Heart left ventricle (tissue), 16 donors: Measurements from ENCODE around the gene VDR. TPM values are rescaled to one million over a fixed set of nuclear protein-coding genes. Genes with fewer than 3 reads are reported as not detected.
A peak's percentile ranks its signal among the peaks of the same experiment; 100 is the strongest.
"Not testable (repeated sequence)": the region's sequence is repeated elsewhere in the genome, so short reads cannot be mapped to it uniquely, and the experiment has no call there.

Experiments used
- ATAC-seq, 4 donors: fragments of 200-7000 bp; cut with Tn5 transposase; one replicate each; pipeline ENCODE4 v1.9.1; 2020 to 2022; ENCODE audit warnings: moderate library complexity in 4 of 4, mild to moderate bottlenecking in 3 of 4, moderate number of reproducible peaks in 1 of 4
- DNase-seq, 5 donors: peaks; one replicate each; pipeline ENCODE4 v3.0.0-alpha.2; 2020
- H3K27ac ChIP-seq, 12 donors: fragments of 200-600 bp; sonication (generic) in 4 of 12; one replicate each; pipeline versions ENCODE4 v1.5.0 to v1.8.0; 2016 to 2022; ENCODE audit warnings: mild to moderate bottlenecking in 2 of 12
- H3K27me3 ChIP-seq, 9 donors: fragments of 200-600 bp; sonication (generic) in 2 of 9; one replicate each; pipeline versions ENCODE4 v1.5.1 to v1.8.0; 2016 to 2022; ENCODE audit warnings: mild to moderate bottlenecking in 3 of 9
- H3K36me3 ChIP-seq, 9 donors: fragments of 200-600 bp; sonication (generic) in 2 of 9; one replicate each; pipeline versions ENCODE4 v1.5.0 to v1.8.0; 2018 to 2022; ENCODE audit warnings: mild to moderate bottlenecking in 2 of 9
- H3K4me1 ChIP-seq, 12 donors: fragments of 200-600 bp; sonication (generic) in 4 of 12; one replicate each; pipeline versions ENCODE4 v1.5.0 to v1.8.0; 2016 to 2022; ENCODE audit warnings: mild to moderate bottlenecking in 3 of 12
- H3K4me3 ChIP-seq, 12 donors: fragments of 200-600 bp; sonication (generic) in 4 of 12; one replicate each; pipeline versions ENCODE4 v1.5.0 to v1.8.0; 2017 to 2022; ENCODE audit warnings: mild to moderate bottlenecking in 9 of 12, moderate library complexity in 4 of 12
- H3K9me3 ChIP-seq, 12 donors: fragments of 200-600 bp; sonication (generic) in 4 of 12; one replicate each; pipeline versions ENCODE4 v1.5.0 to v1.8.0; 2016 to 2022; ENCODE audit warnings: mild to moderate bottlenecking in 1 of 12
- POLR2A ChIP-seq, 2 donors: fragments of 450-650 bp; IDR thresholded peaks; one replicate each; pipeline ENCODE4 v1.6.1; 2017; ENCODE audit warnings: antibody characterized with exemption in 2 of 2, mild to moderate bottlenecking in 2 of 2, moderate library complexity in 2 of 2
- WGBS, 4 donors: extraction: QIAGEN DNeasy Blood & Tissue Kit in 2 of 4; methylation state at CpG; one replicate each; pipeline versions ENCODE4 v1.1.5 to v1.1.7; 2013 to 2018; 5-methylcytosine and 5-hydroxymethylcytosine counted together
- intact Hi-C, 10 donors: fragments of 100-400 bp; cut with DNase I; formaldehyde crosslinking; loops; one replicate each; pipeline versions ENCODE4 v1.11.1 to v1.14.2; 2022
- polyA plus RNA-seq, 2 donors: library from polyadenylated mRNA; stranded (reverse); fragments of 200-250 nt; gene quantifications; one replicate each; pipeline ENCODE4 v1.2.3, GENCODE V29; 2013
- total RNA-seq, 9 donors: library from RNA; depleted of rRNA in 2 of 9; stranded (reverse); fragments of >200 nt in 2 of 9; fragmentation: NEBNext Ultra II Directional in 3 of 9; extraction: Animal tissue kit (Norgen Biotek cat#: 25700) in 3 of 9; gene quantifications; one replicate each; pipeline versions ENCODE4 v1.1.0 to v1.2.4, GENCODE V29; 2016 to 2023
- TF ChIP-seq, protein P1 (sequence below), 12 donors: fragments of 200-600 bp; sonication (generic) in 4 of 12; IDR thresholded peaks; one replicate each; pipeline versions ENCODE4 v1.5.0 to v1.8.0; 2018 to 2022; ENCODE audit warnings: antibody characterized with exemption in 12 of 12, mild to moderate bottlenecking in 5 of 12
- donor health status: ischemic (EF 13 %, LVEDD 7.1; RV severe dilation, severe dysfunction).
- donor health status: healthy with polysubstance abuse.
- donor health status: DM: no; HTN: yes; CAD: no.
- donor health status: DM: no; HTN: no; CAD: no.
- donor health status: ischemic (EF 25% LVEDD 6.9; RV normal size, moderate dysfunction).
- donor health status: ischemic (EF 25% LVEDD 5.7; RV mildly dilated, moderate dysfunction).
- donor health status: healthy.
- donor health status: DM: yes; HTN: yes; CAD: no.
- donor health status: ischemic (EF 35%, LVEDD 5.7; RV mildly dilated, moderate dysfunction).
- donor health status: nonischemic (EF 11% LVEDD 7.7; RV severe dilation, severe dysfunction).
- donor health status: DM: yes; HTN: yes; CAD: no.
- donor health status: PGD.
- donor health status: ischemic (EF 29% LVEDD 5.4; RV normal size, mild dysfunction).
- donor health status: nonischemic (EF 23%, LVEDD 6.1; RV moderate dilation, normal function).

Gene VDR
- total and polyA plus RNA-seq, 11 donors = 0.15 to 4.3 (median 0.63) TPM

DNA sequence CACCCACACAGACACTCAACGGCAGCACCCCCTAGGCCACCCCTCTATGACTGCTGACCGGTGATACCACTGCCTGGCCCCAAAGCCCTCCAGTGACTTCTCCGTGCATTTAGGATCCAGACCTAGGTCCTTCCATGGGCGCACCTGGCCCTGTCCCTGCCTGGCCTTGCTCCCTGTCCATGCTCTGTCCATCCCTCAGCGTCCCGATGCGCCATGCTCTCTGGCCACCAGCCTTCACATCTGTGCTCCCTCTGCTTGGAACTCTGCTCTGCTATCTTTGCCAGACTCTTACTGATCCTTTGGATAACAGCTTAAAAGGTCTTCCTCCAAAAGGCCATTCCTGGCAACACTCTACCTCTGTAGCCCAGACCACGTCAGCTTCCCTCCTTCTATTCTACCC is 59.7 kb downstream of the VDR start:
- H3K27ac ChIP-seq = no peak overlapping the region
- H3K4me1 ChIP-seq = peaks cover 0 to 5% (median 0%) of the 10 kb centered on the region in 12 donors
- ATAC-seq = no peak
- peaks cover 0 to 8% (median 0%) of the 10 kb centered on the region in 9 donors for H3K36me3 ChIP-seq
- H3K27me3 ChIP-seq = no peaks in the 10 kb centered on the region
- H3K4me3 ChIP-seq = no peak overlapping the region
- 94 to 97% (median 95%) methylated on average over 7 to 8 of the region's 8 CpGs for WGBS, 4 donors
- no peak for DNase-seq
- no peak for TF ChIP-seq POLR2A (IDR thresholded peaks at IDR 0.05)
- TF ChIP-seq, protein P1, sequence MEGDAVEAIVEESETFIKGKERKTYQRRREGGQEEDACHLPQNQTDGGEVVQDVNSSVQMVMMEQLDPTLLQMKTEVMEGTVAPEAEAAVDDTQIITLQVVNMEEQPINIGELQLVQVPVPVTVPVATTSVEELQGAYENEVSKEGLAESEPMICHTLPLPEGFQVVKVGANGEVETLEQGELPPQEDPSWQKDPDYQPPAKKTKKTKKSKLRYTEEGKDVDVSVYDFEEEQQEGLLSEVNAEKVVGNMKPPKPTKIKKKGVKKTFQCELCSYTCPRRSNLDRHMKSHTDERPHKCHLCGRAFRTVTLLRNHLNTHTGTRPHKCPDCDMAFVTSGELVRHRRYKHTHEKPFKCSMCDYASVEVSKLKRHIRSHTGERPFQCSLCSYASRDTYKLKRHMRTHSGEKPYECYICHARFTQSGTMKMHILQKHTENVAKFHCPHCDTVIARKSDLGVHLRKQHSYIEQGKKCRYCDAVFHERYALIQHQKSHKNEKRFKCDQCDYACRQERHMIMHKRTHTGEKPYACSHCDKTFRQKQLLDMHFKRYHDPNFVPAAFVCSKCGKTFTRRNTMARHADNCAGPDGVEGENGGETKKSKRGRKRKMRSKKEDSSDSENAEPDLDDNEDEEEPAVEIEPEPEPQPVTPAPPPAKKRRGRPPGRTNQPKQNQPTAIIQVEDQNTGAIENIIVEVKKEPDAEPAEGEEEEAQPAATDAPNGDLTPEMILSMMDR (IDR thresholded peaks at IDR 0.05) = no peak
- H3K9me3 ChIP-seq = no peaks in the 10 kb centered on the region
- intact Hi-C loops = loop anchor here in 1 of 10 donors (2.0 kb wide), 1 partner anchor 132 kb away; no protein-coding TSS in a partner anchor

DNA sequence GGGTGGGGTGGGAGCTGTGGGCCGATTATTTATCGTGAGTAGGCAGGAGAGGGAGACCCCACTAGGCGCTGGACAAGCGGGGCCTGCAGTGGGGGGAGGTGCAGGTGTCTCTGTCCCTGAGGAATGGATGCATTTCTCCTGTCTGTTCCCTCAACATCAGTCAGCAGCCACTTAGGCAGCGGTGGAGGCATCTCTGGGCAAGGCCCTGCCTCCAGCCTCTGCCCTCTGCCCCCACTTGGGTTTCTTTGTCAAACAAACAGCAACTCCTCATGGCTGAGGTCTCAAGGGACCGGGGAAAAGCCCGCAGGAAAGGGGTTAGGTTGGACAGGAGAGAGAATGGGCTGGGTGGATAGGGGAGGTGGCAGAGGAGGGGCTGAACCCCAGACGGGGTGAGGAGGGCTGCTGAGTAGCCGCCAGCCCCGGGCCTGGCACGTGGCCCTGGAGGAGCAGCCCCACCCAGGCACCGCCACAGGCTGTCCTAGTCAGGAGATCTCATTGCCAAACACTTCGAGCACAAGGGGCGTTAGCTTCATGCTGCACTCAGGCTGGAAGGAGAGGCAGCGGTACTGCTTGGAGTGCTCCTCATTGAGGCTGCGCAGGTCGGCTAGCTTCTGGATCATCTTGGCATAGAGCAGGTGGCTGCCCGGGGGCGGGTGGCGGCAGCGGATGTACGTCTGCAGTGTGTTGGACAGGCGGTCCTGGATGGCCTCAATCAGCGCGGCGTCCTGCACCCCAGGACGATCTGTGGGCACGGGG is 60.4 kb downstream of the VDR start:
- DNase-seq (no peak), ATAC-seq (peak in 2 of 4 donors; percentile 29)
- TF ChIP-seq, protein P1 (IDR thresholded peaks at IDR 0.05) = no peak
- TF ChIP-seq POLR2A (IDR thresholded peaks at IDR 0.05) = no peak
- 48 to 77% (median 71%) methylated on average over 13 to 28 of the region's 28 CpGs for WGBS, 4 donors
- H3K4me3 ChIP-seq = no peak overlapping the region
- intact Hi-C loops = loop anchor here in 1 of 10 donors (2.0 kb wide), 1 partner anchor 132 kb away; no protein-coding TSS in a partner anchor
- peaks cover 0 to 8% (median 0%) of the 10 kb centered on the region in 9 donors for H3K36me3 ChIP-seq
- no peaks in the 10 kb centered on the region for H3K27me3 ChIP-seq
- H3K4me1 ChIP-seq = peaks cover 0 to 5% (median 0%) of the 10 kb centered on the region in 12 donors
- H3K9me3 ChIP-seq = no peaks in the 10 kb centered on the region
- no peak overlapping the region for H3K27ac ChIP-seq

DNA sequence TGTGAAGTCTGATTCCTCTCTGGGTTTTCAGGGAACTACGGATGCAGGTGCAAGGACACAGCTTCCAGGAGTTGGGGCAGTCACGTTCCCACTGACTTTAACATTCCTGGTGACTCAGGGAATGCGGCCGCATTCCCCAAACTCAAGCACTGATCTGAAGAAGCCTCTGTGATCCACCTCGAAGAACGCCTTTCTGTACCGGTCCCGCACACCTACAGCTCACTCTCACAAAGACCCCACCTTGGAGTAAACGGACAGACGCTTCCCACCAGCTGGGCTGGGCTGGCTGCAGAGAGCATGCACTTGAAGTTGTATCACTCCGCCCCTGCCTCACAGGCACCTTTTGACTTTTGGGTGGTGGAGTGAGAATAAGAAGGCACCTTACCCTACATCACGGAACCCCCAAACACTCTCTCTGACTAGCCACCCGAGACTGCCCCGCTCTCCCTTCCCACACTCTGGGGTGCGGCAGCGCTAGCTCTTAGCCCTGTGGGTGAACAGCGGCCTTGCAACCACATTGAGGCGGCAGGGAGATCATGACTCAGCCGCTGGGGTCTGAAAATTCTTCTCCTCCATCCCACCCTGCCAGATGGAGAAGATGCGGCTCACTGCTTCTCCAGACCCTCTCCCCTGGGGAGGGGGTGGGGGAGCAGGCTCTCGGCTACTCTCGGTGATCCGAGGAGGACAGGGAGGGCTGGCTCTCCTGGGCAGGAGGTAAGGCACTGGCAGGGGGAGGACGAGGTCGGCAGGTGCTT is 61.4 kb downstream of the VDR start:
- Histone ChIP-seq H3K4me3 (no peak overlapping the region), H3K36me3 (peaks cover 0 to 8% (median 0%) of the 10 kb centered on the region in 9 donors), H3K9me3 (no peaks in the 10 kb centered on the region), H3K4me1 (peaks cover 0 to 10% (median 0%) of the 10 kb centered on the region in 12 donors), H3K27ac (no peak overlapping the region), H3K27me3 (no peaks in the 10 kb centered on the region)
- 87 to 90% (median 89%) methylated on average over 21 to 25 of the region's 25 CpGs for WGBS, 4 donors
- no peak for ATAC-seq
- TF ChIP-seq POLR2A (IDR thresholded peaks at IDR 0.05) = no peak
- TF ChIP-seq, protein P1 (IDR thresholded peaks at IDR 0.05) = no peak
- DNase-seq = no peak
- intact Hi-C loops = no loop called here

DNA sequence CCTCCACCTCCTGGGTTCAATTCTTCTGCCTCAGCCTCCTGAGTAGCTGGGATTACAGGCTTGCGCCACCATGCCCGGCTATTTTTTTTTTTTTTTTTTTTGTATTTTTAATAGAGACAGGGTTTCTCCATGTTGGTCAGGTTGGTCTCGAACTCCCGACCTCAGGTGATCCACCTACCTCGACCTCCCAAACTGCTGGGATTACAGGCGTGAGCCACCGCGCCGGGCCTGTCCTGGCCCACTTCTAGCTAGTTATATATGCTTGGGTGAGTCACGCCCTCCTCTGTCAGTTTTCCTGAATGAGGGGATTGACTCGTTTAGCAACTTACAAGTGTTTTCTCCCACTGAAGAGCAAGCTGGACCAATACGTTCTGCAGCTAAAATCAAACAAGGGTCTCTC is 62.3 kb downstream of the VDR start:
- H3K36me3 ChIP-seq, ATAC-seq, H3K9me3 ChIP-seq, H3K27me3 ChIP-seq, intact Hi-C loops, DNase-seq, H3K4me3 ChIP-seq, H3K27ac ChIP-seq: not testable (repeated sequence)
- 86 to 98% (median 91%) methylated on average over 11 to 12 of the region's 12 CpGs for WGBS, 4 donors
- peaks cover 0 to 18% (median 7%) of the 10 kb centered on the region in 12 donors for H3K4me1 ChIP-seq
